C1 segment of cervical spinal cord (tissue), 14 donors: ENCODE results near the gene RPRD2.
A peak's percentile ranks its signal among the peaks of the same experiment; 100 is the strongest.

ENCODE experiments used
- DNase-seq, 14 donors: peaks; one replicate each; lab custom pipeline; 2025; lab: John Stamatoyannopoulos, UW

The RPRD2 gene

GRCh38 chr1:150513351-150513791 is 149.4 kb downstream of the RPRD2 start:
- no peak for DNase-seq

GRCh38 chr1:150514260-150514659 is 150.3 kb downstream of the RPRD2 start:
- no peak for DNase-seq

GRCh38 chr1:150514913-150515327 is 151.0 kb downstream of the RPRD2 start:
- no peak for DNase-seq

GRCh38 chr1:150515328-150516049 is 151.5 kb downstream of the RPRD2 start, which contains the start of gene FALEC:
Gene FALEC, plus strand, starts transcription at chr1:150515752.
- DNase-seq = peak; percentile 72 to 98 (median 94)

- DNase-seq = peak in 5 of 14 donors; percentile 2 to 39 (median 26)
Measured at GRCh38 chr1:150516050-150516591, 152.2 kb downstream of the RPRD2 start.

GRCh38 chr1:150516616-150517015 is 152.7 kb downstream of the RPRD2 start:
- peak in 1 of 14 donors; percentile 39 for DNase-seq

- no peak for DNase-seq
Measured at GRCh38 chr1:150521196-150521968, 157.4 kb downstream of the RPRD2 start.

- no peak for DNase-seq
Measured at GRCh38 chr1:150525348-150525747, 161.4 kb downstream of the RPRD2 start.
